K562 (cell line): ENCODE measurements around the gene C13orf42. TPM values are rescaled to one million over a fixed set of nuclear protein-coding genes. Genes with fewer than 3 reads are reported as not detected.

Experiments used
- ATAC-seq: fragments of 200-7000 bp; cut with Tn5 transposase; 3 replicates; pipeline ENCODE4 v1.9.1; 2020; ENCODE audit warnings: moderate library complexity
- BruUV-seq: library from RNA; stranded (reverse); fragments of 400-500 nt; replicated peaks from 2 replicates; lab custom pipeline; 2021; lab: Mats Ljungman, UMichigan
- CTCF ChIA-PET: fragments of 300-600 bp; formaldehyde crosslinking; extraction: SDS; loops from one replicate; lab custom pipeline; 2021; ENCODE audit warnings: low intra/inter-chr PET ratio; lab: Yijun Ruan, JAX
- POLR2A ChIA-PET: fragments of 300-600, 350-650 bp; sonication (Branson Sonifier 250); formaldehyde crosslinking; extraction: SDS; loops from one replicate; lab custom pipeline; 2021; ENCODE audit warnings: antibody characterized with exemption, inconsistent platforms; lab: Yijun Ruan, JAX
- DNase-seq, 4 experiments: peaks; one replicate each; pipeline versions ENCODE4 v3.0.0 to v3.0.0-alpha.2; 2011 to 2018; ENCODE audit warnings: low spot score in 3 of 4, mixed read lengths in 3 of 4; ENCODE audit errors: extremely low read depth in 1 of 4
- FAIRE-seq: peaks from 2 replicates; lab custom pipeline; 2011; peaks lifted over from hg19 to GRCh38; lab: Jason Lieb, UNC
- H2AFZ ChIP-seq: 2 replicates; pipeline ENCODE4 v1.6.0; 2011; ENCODE audit warnings: low read depth, low read length, control low read depth, inconsistent platforms
- H3K27ac ChIP-seq: fragments of 200-600 bp; 3 replicates; pipeline ENCODE4 v1.8.0; 2011; ENCODE audit warnings: low read depth, mild to moderate bottlenecking, control low read depth, inconsistent platforms, low read length, moderate library complexity, mixed read lengths; ENCODE audit errors: extremely low read depth
- H3K27me3 ChIP-seq, 2 experiments: fragments of 300-600 bp in 1 of 2; 2 replicates in 1 of 2; 3 replicates in 1 of 2; pipeline versions ENCODE4 v1.6.0 to v1.8.0; 2011; ENCODE audit warnings: inconsistent platforms in 2 of 2, low read length in 2 of 2, mild to moderate bottlenecking in 1 of 2, mixed read lengths in 1 of 2, moderate library complexity in 1 of 2; ENCODE audit not compliant: control insufficient read depth in 2 of 2, insufficient read depth in 2 of 2
- H3K36me3 ChIP-seq: fragments of 300-600 bp; 3 replicates; pipeline ENCODE4 v1.8.0; 2011; ENCODE audit warnings: mild to moderate bottlenecking, low read length, inconsistent platforms; ENCODE audit not compliant: control insufficient read depth, insufficient read depth
- H3K4me1 ChIP-seq, 2 experiments: fragments of 200-600 bp in 1 of 2; replicated peaks in 1 of 2; 2 replicates in 1 of 2; 3 replicates in 1 of 2; pipeline versions ENCODE4 v1.5.1 to v1.8.0; 2011; ENCODE audit warnings: inconsistent platforms in 2 of 2, low read length in 2 of 2, mild to moderate bottlenecking in 1 of 2, mixed read lengths in 1 of 2, moderate library complexity in 1 of 2; ENCODE audit not compliant: control insufficient read depth in 2 of 2, insufficient read depth in 2 of 2
- H3K4me2 ChIP-seq: 2 replicates; pipeline ENCODE4 v1.6.1; 2011; ENCODE audit warnings: low read length, control low read depth, inconsistent platforms, mixed read lengths; ENCODE audit not compliant: insufficient read depth
- H3K4me3 ChIP-seq: fragments of 200-600 bp; sonication (generic), shearing (Covaris generic); 2 replicates; pipeline ENCODE4 v1.5.1; 2016; ENCODE audit warnings: control low read depth, inconsistent platforms
- H3K79me2 ChIP-seq: fragments of 200-600 bp; 3 replicates; pipeline ENCODE4 v1.8.0; 2011; ENCODE audit warnings: low read length, inconsistent platforms; ENCODE audit not compliant: control insufficient read depth, insufficient read depth
- H3K9ac ChIP-seq, 2 experiments: 2 replicates each; pipeline versions ENCODE4 v1.6.0 to v1.6.1; 2011; ENCODE audit warnings: low read depth in 2 of 2, low read length in 2 of 2, control low read depth in 1 of 2, inconsistent platforms in 1 of 2, mild to moderate bottlenecking in 1 of 2, mixed read lengths in 1 of 2; ENCODE audit not compliant: insufficient read depth in 1 of 2
- H3K9me1 ChIP-seq: one replicate; pipeline ENCODE4 v1.6.0; 2011; ENCODE audit warnings: inconsistent platforms, mild to moderate bottlenecking, low read length, moderate library complexity; ENCODE audit not compliant: control insufficient read depth, insufficient read depth
- H3K9me3 ChIP-seq: replicated peaks from 2 replicates; pipeline ENCODE4 v1.5.1; 2011; ENCODE audit warnings: low read depth, low read length, inconsistent platforms; ENCODE audit not compliant: control insufficient read depth, insufficient read depth
- H4K20me1 ChIP-seq: replicated peaks from 2 replicates; pipeline ENCODE4 v1.6.1; 2011; ENCODE audit warnings: low read length, inconsistent platforms, mixed read lengths; ENCODE audit not compliant: control insufficient read depth, insufficient read depth
- ELF2 ChIP-seq: fragments of 250-450 bp; sonication (Bioruptor Pico); IDR thresholded peaks from 2 replicates; pipeline ENCODE4 v1.5.0; 2021; ENCODE audit warnings: mild to moderate bottlenecking
- ETS2 ChIP-seq: IDR thresholded peaks from 2 replicates; pipeline ENCODE4 v1.6.1; 2016; ENCODE audit warnings: borderline replicate concordance, missing genetic modification characterization, mild to moderate bottlenecking, moderate library complexity, missing compliant biosample characterization; ENCODE audit not compliant: poor library complexity, severe bottlenecking
- EZH2 ChIP-seq: IDR thresholded peaks from 2 replicates; pipeline ENCODE4 v1.6.1; 2012; ENCODE audit warnings: low read depth, mild to moderate bottlenecking, inconsistent platforms, low read length, borderline replicate concordance
- HDGF ChIP-seq: fragments of 450-650 bp; IDR thresholded peaks from 2 replicates; pipeline ENCODE4 v1.6.1; 2016
- NEUROD1 ChIP-seq: fragments of 150-350 bp; IDR thresholded peaks from 2 replicates; pipeline ENCODE4 v1.6.1; 2014; ENCODE audit warnings: borderline replicate concordance, low read length, low read depth; ENCODE audit not compliant: partially characterized antibody
- PML ChIP-seq: IDR thresholded peaks from 2 replicates; pipeline ENCODE4 v1.6.1; 2012; ENCODE audit warnings: low read length, inconsistent platforms
- PPARD ChIP-seq: fragments of 250-450 bp; sonication (Bioruptor Pico); IDR thresholded peaks from 2 replicates; pipeline ENCODE4 v1.8.0; 2022; ENCODE audit warnings: inconsistent platforms, mild to moderate bottlenecking, moderate library complexity
- PYGO2 ChIP-seq: fragments of 450-650 bp; IDR thresholded peaks from 2 replicates; pipeline ENCODE4 v1.6.1; 2016; ENCODE audit warnings: mild to moderate bottlenecking, missing genetic modification characterization, moderate library complexity, missing compliant biosample characterization
- RB1 ChIP-seq: fragments of 450-650 bp; IDR thresholded peaks from 2 replicates; pipeline ENCODE4 v1.6.1; 2017; ENCODE audit warnings: low read depth, mild to moderate bottlenecking
- RNF2 ChIP-seq: sonication (generic); IDR thresholded peaks from 2 replicates; pipeline ENCODE4 v1.6.1; 2016
- ZNF143 ChIP-seq: sonication (generic); formaldehyde crosslinking; IDR thresholded peaks from 2 replicates; pipeline ENCODE4 v1.9.0; 2022; ENCODE audit warnings: mild to moderate bottlenecking, missing genetic modification reagents
- WGBS: fragments of 100-300 bp; shearing (Covaris generic); methylation state at CpG from one replicate; pipeline ENCODE4 v1.1.6; 2016; ENCODE audit warnings: low coverage, mixed read lengths; ENCODE audit not compliant: insufficient coverage; ENCODE audit errors: missing lambda C conversion rate; 5-methylcytosine and 5-hydroxymethylcytosine counted together
- in situ Hi-C: fragments of 300-500 bp; cut with MboI; formaldehyde crosslinking; loops from 4 replicates; pipeline ENCODE4 v1.15.0; 2018; ENCODE audit warnings: inconsistent platforms, mixed read lengths
- intact Hi-C: fragments of 100-400 bp; cut with micrococcal nuclease; formaldehyde crosslinking; loops from 2 replicates; pipeline ENCODE4 v1.14.2; 2022
- polyA plus RNA-seq, 8 experiments: library from polyadenylated mRNA; depleted of rRNA in 4 of 8; stranded (reverse) in 5 of 8; unstranded in 3 of 8; fragments of >200 nt; fragmentation: Nextera tagmentation in 2 of 8; fragmentation: Illumina TruSeq in 1 of 8; extraction: Ambion mirVana in 2 of 8; extraction: Trizol in 1 of 8; gene quantifications; 2 replicates each; pipeline versions ENCODE4 v1.2.1 to v1.2.3, GENCODE V29; 2011 to 2014; ENCODE audit warnings: inconsistent platforms in 1 of 8, missing spikeins in 1 of 8
- total RNA-seq, 7 experiments: library from RNA; depleted of rRNA in 6 of 7; stranded (reverse); fragments of >200 nt in 6 of 7; fragmentation: Illumina TruSeq in 2 of 7; extraction: Trizol in 2 of 7; gene quantifications; 2 replicates each; pipeline versions ENCODE4 v1.2.1 to v1.2.3, GENCODE V29; 2011 to 2021; ENCODE audit warnings: low replicate concordance in 1 of 7

C13orf42 gene
- total and polyA plus RNA-seq, 9 of the 15 experiments (the other 6 are each of a cell fraction or from before 2014, with no cell fraction given) = 0.18 TPM; not detected in 8

GRCh38 chr13:51147732-51148131 lies 36.7 kb upstream of the C13orf42 start (continued):
- TF ChIP-seq PML (no peak), HDGF (no peak), RB1 (no peak), PPARD (CRISPR knock-in tag) (no peak), RNF2 (no peak), ELF2 (CRISPR knock-in tag) (no peak)

DNA sequence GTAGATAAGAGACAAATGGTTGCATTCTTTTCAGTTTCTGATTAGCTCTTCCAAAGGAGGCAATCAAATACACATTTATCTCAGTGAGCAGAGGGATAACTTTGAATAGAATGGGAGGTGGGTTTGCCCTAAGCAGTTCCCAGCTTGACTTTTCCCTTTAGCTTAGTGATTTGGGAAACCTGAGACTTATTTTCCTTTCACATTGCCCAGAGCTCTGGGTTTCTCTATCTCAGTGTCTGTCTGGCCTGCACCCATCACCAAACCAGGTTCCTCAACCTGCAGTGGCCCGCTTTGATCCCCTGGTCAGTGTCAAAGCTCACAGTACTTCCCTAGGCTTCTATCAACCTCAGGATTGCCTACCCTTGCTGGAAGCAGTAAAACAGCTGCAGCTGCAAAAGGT lies 35.6 kb upstream of the C13orf42 start:
- Histone ChIP-seq H3K4me1 (no peaks in the 10 kb centered on the region), H2AFZ (no peak overlapping the region), H3K27ac (no peak overlapping the region), H3K36me3 (no peaks in the 10 kb centered on the region), H3K4me3 (no peak overlapping the region), H4K20me1 (no peaks in the 10 kb centered on the region), H3K9me3 (no peaks in the 10 kb centered on the region), H3K9me1 (no peaks in the 10 kb centered on the region), H3K79me2 (no peaks in the 10 kb centered on the region), H3K27me3 (peaks cover 4 to 18% of the 10 kb centered on the region in 2 experiments; a peak in 4 of 5 replicates), H3K9ac (no peak overlapping the region), H3K4me2 (no peak overlapping the region)
- FAIRE-seq (no peak), ATAC-seq (no peak), DNase-seq (no peak)
- no peak for TF ChIP-seq ETS2
- no peak for TF ChIP-seq ZNF143
- TF ChIP-seq PYGO2 (tag) = no peak
- TF ChIP-seq EZH2 = no peak
- TF ChIP-seq NEUROD1 = no peak
- POLR2A ChIA-PET = no interaction called here
- in situ Hi-C loops = loop anchor here (25.0 kb wide), 1 partner anchor 991 kb away; the partner anchor contains the start of gene NEK5
- intact Hi-C loops = no loop called here
- 0% methylated on average over 1 of the region's 1 CpG for whole genome bisulfite sequencing
- no TSS peak for BruUV-seq
- CTCF ChIA-PET = no interaction called here
